Esophagus muscularis mucosa (tissue), 4 donors: Measurements from ENCODE around the gene HK2. TPM values are rescaled to one million over a fixed set of nuclear protein-coding genes. Genes with fewer than 3 reads are reported as not detected.
"Not testable (repeated sequence)": the region's sequence is repeated elsewhere in the genome, so short reads cannot be mapped to it uniquely, and the experiment has no call there.

ENCODE experiments used
- DNase-seq: peaks from one replicate; pipeline ENCODE4 v3.0.0-alpha.2; 2017; ENCODE audit errors: extremely low spot score
- H3K27ac ChIP-seq, 4 donors: fragments of 200-600 bp; sonication (generic); replicated peaks in 1 of 4; 1 replicate in 3 of 4; 2 replicates in 1 of 4; pipeline ENCODE4 v1.5.1; 2016 to 2019; ENCODE audit warnings: mild to moderate bottlenecking in 1 of 4
- H3K27me3 ChIP-seq, 4 donors: fragments of 200-600 bp; sonication (generic); one replicate each; pipeline versions ENCODE4 v1.5.1 to v1.6.0; 2016 to 2019
- H3K36me3 ChIP-seq, 4 donors: fragments of 200-600 bp; sonication (generic); one replicate each; pipeline ENCODE4 v1.5.1; 2016 to 2019
- H3K4me1 ChIP-seq, 4 donors: fragments of 200-600 bp; sonication (generic); one replicate each; pipeline ENCODE4 v1.5.1; 2016 to 2019
- H3K4me3 ChIP-seq, 4 donors: fragments of 200-600 bp; sonication (generic); 1 replicate in 2 of 4; 2 replicates in 2 of 4; pipeline ENCODE4 v1.5.1; 2016 to 2019; ENCODE audit warnings: mild to moderate bottlenecking in 4 of 4, moderate library complexity in 1 of 4
- H3K9me3 ChIP-seq, 4 donors: fragments of 200-600 bp; sonication (generic); 1 replicate in 3 of 4; 2 replicates in 1 of 4; pipeline ENCODE4 v1.5.1; 2016 to 2019
- CTCF ChIP-seq, 3 experiments: fragments of 200-600 bp in 2 of 3; fragments of 450-650 bp in 1 of 3; sonication (generic) in 2 of 3; IDR thresholded peaks; one replicate each; pipeline ENCODE4 v1.5.1; 2017 to 2019; ENCODE audit warnings: antibody characterized with exemption in 3 of 3, mild to moderate bottlenecking in 2 of 3, moderate library complexity in 1 of 3
- EP300 ChIP-seq: sonication (generic); formaldehyde crosslinking; IDR thresholded peaks from one replicate; pipeline ENCODE4 v1.6.1; 2017; ENCODE audit warnings: antibody characterized with exemption
- POLR2A ChIP-seq: fragments of 450-650 bp; IDR thresholded peaks from one replicate; pipeline ENCODE4 v1.6.1; 2017; ENCODE audit warnings: antibody characterized with exemption, moderate library complexity, mild to moderate bottlenecking, low read depth
- POLR2AphosphoS5 ChIP-seq, 2 donors: sonication (generic); formaldehyde crosslinking; IDR thresholded peaks; one replicate each; pipeline ENCODE4 v1.6.1; 2017; ENCODE audit warnings: antibody characterized with exemption in 2 of 2
- WGBS: methylation state at CpG from one replicate; pipeline ENCODE4 v1.1.5; 2018; 5-methylcytosine and 5-hydroxymethylcytosine counted together
- intact Hi-C: fragments of 100-400 bp; cut with DNase I; formaldehyde crosslinking; loops from one replicate; pipeline ENCODE4 v1.15.1; 2023
- total RNA-seq, 4 donors: library from RNA; depleted of rRNA; stranded (reverse); fragments of >200 nt; gene quantifications; one replicate each; pipeline versions ENCODE4 v1.1.0 to v1.2.1, GENCODE V29; 2016

Gene HK2
- 1 to 10 TPM in 3 of 4 donors, under 1 TPM in 1; 0.97 to 5.3 (median 3.0) TPM for total RNA-seq

- no peaks in the 10 kb centered on the region for H3K9me3 ChIP-seq
- H3K4me1 ChIP-seq: peaks cover 13 to 40% (median 37%) of the 10 kb centered on the region in 4 donors
- 12% methylated on average over 22 of the region's 67 CpGs for WGBS
- TF ChIP-seq POLR2A (peak; percentile 20), CTCF (IDR thresholded peaks at IDR 0.05) (no peak), EP300 (no peak), POLR2AphosphoS5 (IDR thresholded peaks at IDR 0.05) (peak; percentile 72 to 73)
- DNase-seq: peak; percentile 94
- peaks cover 0 to 10% (median 0%) of the 10 kb centered on the region in 4 donors for H3K27me3 ChIP-seq
- peak within 1 kb of the TSS; percentile 59 to 73 (median 60) for H3K4me3 ChIP-seq
- H3K36me3 ChIP-seq: no peaks in the 10 kb centered on the region
- intact Hi-C loops: no loop called here
- H3K27ac ChIP-seq: peak within 1 kb of the TSS; percentile 63 to 82 (median 71)
Observed at GRCh38 chr2:74833418-74834233, at the start of gene HK2. TSS of gene HK2 (plus strand) at chr2:74834127. CDS start at chr2:74834581, 454 bp downstream.

GRCh38 chr2:74789271-74789670 is 44.7 kb upstream of the HK2 start:
- Histone ChIP-seq H3K4me1 (no peaks in the 10 kb centered on the region), H3K4me3 (no peak overlapping the region), H3K27ac (no peak overlapping the region), H3K9me3 (no peaks in the 10 kb centered on the region), H3K27me3 (no peaks in the 10 kb centered on the region), H3K36me3 (no peaks in the 10 kb centered on the region)
- WGBS: 67% methylated on average over 2 of the region's 2 CpGs
- DNase-seq: no peak
- TF ChIP-seq CTCF (IDR thresholded peaks at IDR 0.05) (no peak), EP300 (no peak), POLR2A (no peak), POLR2AphosphoS5 (IDR thresholded peaks at IDR 0.05) (no peak)
- intact Hi-C loops: no loop called here

- intact Hi-C loops: no loop called here
- no peak for DNase-seq
- 82% methylated on average over 5 of the region's 5 CpGs for WGBS
- Histone ChIP-seq H3K9me3 (no peaks in the 10 kb centered on the region), H3K4me1 (no peaks in the 10 kb centered on the region), H3K27me3 (no peaks in the 10 kb centered on the region), H3K27ac (no peak overlapping the region), H3K36me3 (no peaks in the 10 kb centered on the region), H3K4me3 (no peak overlapping the region)
- TF ChIP-seq POLR2A (no peak), POLR2AphosphoS5 (IDR thresholded peaks at IDR 0.05) (no peak), CTCF (IDR thresholded peaks at IDR 0.05) (no peak), EP300 (no peak)
Observed at GRCh38 chr2:74792282-74792681, 41.6 kb upstream of the HK2 start.

GRCh38 chr2:74794878-74795277 is 39.0 kb upstream of the HK2 start:
- DNase-seq, H3K9me3 ChIP-seq, H3K36me3 ChIP-seq, H3K4me1 ChIP-seq, H3K4me3 ChIP-seq, H3K27me3 ChIP-seq, intact Hi-C loops, H3K27ac ChIP-seq: not testable (repeated sequence)
- WGBS: 83% methylated on average over 1 of the region's 2 CpGs

GRCh38 chr2:74806355-74806839 is 27.5 kb upstream of the HK2 start:
- Histone ChIP-seq H3K36me3 (no peaks in the 10 kb centered on the region), H3K4me1 (no peaks in the 10 kb centered on the region), H3K27me3 (peaks cover 0 to 3% (median 0%) of the 10 kb centered on the region in 4 donors), H3K9me3 (no peaks in the 10 kb centered on the region), H3K27ac (no peak overlapping the region), H3K4me3 (no peak overlapping the region)
- 87% methylated on average over 4 of the region's 5 CpGs for WGBS
- peak; percentile 37 for DNase-seq
- intact Hi-C loops: no loop called here
- TF ChIP-seq CTCF (IDR thresholded peaks at IDR 0.05) (no peak), POLR2AphosphoS5 (IDR thresholded peaks at IDR 0.05) (no peak), EP300 (no peak)
